Calu3 (cell line): Measurements from ENCODE around the gene DYDC1. TPM values are rescaled to one million over a fixed set of nuclear protein-coding genes. Genes with fewer than 3 reads are reported as not detected.

Experiments used
- BruUV-seq: library from RNA; stranded (reverse); fragments of 400-500 nt; replicated peaks from 2 replicates; lab custom pipeline; 2021; lab: Mats Ljungman, UMichigan
- CTCF ChIA-PET: fragments of 300-600 bp; sonication (Branson Sonifier 250); formaldehyde crosslinking; loops from one replicate; lab custom pipeline; 2022; ENCODE audit warnings: antibody characterized with exemption; lab: Charles Lee
- DNase-seq: peaks from one replicate; pipeline ENCODE4 v3.0.0; 2022
- H3K27ac Mint-ChIP-seq: one replicate; pipeline ENCODE4 v1.8.0; 2022; ENCODE audit warnings: mixed read lengths; ENCODE audit not compliant: unreplicated experiment
- H3K27me3 Mint-ChIP-seq: one replicate; pipeline ENCODE4 v1.8.0; 2022; ENCODE audit warnings: mixed read lengths; ENCODE audit not compliant: unreplicated experiment
- H3K36me3 Mint-ChIP-seq: one replicate; pipeline ENCODE4 v1.8.0; 2022; ENCODE audit warnings: mild to moderate bottlenecking, moderate library complexity, mixed read lengths; ENCODE audit not compliant: insufficient read depth, unreplicated experiment
- H3K4me1 Mint-ChIP-seq: one replicate; pipeline ENCODE4 v1.8.0; 2022; ENCODE audit warnings: mild to moderate bottlenecking, low read depth, mixed read lengths; ENCODE audit not compliant: unreplicated experiment
- H3K4me3 Mint-ChIP-seq: one replicate; pipeline ENCODE4 v1.8.0; 2022; ENCODE audit warnings: mild to moderate bottlenecking, low read depth, moderate library complexity, mixed read lengths; ENCODE audit not compliant: unreplicated experiment
- H3K9me3 Mint-ChIP-seq: one replicate; pipeline ENCODE4 v1.8.0; 2022; ENCODE audit warnings: low read depth, mixed read lengths; ENCODE audit not compliant: unreplicated experiment
- CTCF ChIP-seq: fragments of 200-600 bp; IDR thresholded peaks from one replicate; pipeline ENCODE4 v1.8.0; 2022; ENCODE audit warnings: antibody characterized with exemption; ENCODE audit not compliant: unreplicated experiment
- intact Hi-C: fragments of 100-400 bp; cut with micrococcal nuclease; formaldehyde crosslinking; loops from one replicate; pipeline ENCODE4 v1.10.0; 2022; ENCODE audit not compliant: unreplicated experiment
- total RNA-seq: library from RNA; stranded (reverse); gene quantifications from 2 replicates; pipeline ENCODE4 v1.2.3, GENCODE V29; 2022

Gene DYDC1
- total RNA-seq, 1 experiment from 2014 or later = not detected

DNA sequence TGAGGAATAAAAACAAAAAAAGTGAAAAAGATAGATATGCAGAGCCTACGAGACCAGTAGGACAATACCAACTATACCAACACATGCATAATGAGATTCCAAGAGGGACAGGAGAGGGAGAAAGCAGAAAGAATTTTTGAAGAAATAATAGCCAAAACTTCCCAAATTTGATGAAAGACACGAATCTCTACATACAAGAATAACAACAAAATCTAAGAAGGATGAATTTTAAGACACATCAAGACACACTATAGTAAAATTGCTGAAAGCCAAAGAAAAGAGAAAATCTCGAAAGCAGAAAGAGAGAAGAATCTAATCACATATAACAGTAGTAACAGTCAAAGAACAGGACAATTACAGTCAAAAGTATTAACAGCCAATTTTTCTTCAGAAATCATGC is 59.6 kb downstream of the DYDC1 start:
- CTCF ChIA-PET = no interaction called here
- intact Hi-C loops = no loop called here
- DNase-seq = no peak
- Mint-ChIP-seq H3K9me3 (peaks cover 8% of the 10 kb centered on the region), H3K27me3 (peaks cover 64% of the 10 kb centered on the region), H3K4me1 (no peaks in the 10 kb centered on the region), H3K36me3 (no peaks in the 10 kb centered on the region), H3K27ac (no peak overlapping the region), H3K4me3 (no peak overlapping the region)
- no TSS peak for BruUV-seq
- TF ChIP-seq CTCF = no peak

DNA sequence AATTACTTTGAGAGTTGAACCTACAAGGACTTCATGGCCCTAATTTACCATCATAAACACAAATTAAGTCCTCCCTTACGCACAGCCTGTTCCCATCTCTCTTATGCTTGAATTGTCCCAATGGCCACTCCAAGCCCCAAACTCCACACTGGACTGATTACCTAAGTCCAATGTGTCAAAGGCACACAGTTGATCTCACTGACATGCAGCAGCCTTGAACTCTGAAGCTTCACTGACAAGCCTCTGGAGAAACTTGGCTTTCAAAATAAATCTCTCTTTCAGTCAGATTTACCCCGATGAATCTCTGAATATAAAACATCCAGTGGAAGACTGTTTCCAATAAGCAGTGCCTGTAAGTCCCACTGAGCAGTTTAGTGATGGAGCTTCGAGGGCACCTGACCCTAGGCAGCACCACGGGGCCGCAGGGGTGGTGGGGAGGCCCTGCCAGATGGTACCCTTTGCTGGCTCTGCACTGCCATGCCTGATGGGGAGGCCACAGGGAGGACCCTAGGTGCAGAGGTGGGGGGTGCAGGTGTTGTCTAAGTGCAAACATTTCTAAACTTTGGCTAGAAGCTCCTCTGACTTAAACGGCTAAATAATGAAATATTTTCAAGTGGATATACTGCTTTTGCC is 63.8 kb downstream of the DYDC1 start:
- no peak for TF ChIP-seq CTCF
- no peaks in the 10 kb centered on the region for H3K36me3 Mint-ChIP-seq
- no peaks in the 10 kb centered on the region for H3K4me1 Mint-ChIP-seq
- peaks cover 94% of the 10 kb centered on the region for H3K27me3 Mint-ChIP-seq
- no TSS peak for BruUV-seq
- CTCF ChIA-PET = interaction anchor here (0.6 kb wide), 1 partner anchor 132 kb away, joined by 3 read pairs; no protein-coding TSS in a partner anchor
- H3K27ac Mint-ChIP-seq = no peak overlapping the region
- intact Hi-C loops = no loop called here
- H3K9me3 Mint-ChIP-seq = peaks cover 5% of the 10 kb centered on the region
- no peak overlapping the region for H3K4me3 Mint-ChIP-seq
- DNase-seq = no peak

- Mint-ChIP-seq H3K9me3 (no peaks in the 10 kb centered on the region), H3K27me3 (peaks cover 93% of the 10 kb centered on the region), H3K36me3 (no peaks in the 10 kb centered on the region), H3K4me1 (no peaks in the 10 kb centered on the region), H3K4me3 (no peak overlapping the region), H3K27ac (no peak overlapping the region)
- TF ChIP-seq CTCF = no peak
- intact Hi-C loops = no loop called here
- no TSS peak for BruUV-seq
- DNase-seq = no peak
- CTCF ChIA-PET = no interaction called here
Observed at GRCh38 chr10:80290474-80291220, 65.9 kb downstream of the DYDC1 start.

GRCh38 chr10:80289451-80290287 is 66.9 kb downstream of the DYDC1 start, which contains the start of gene MAT1A:
MAT1A (minus strand) TSS chr10:80289658; CDS start chr10:80289423, 235 bp downstream.
- no peak within 1 kb of the TSS for H3K27ac Mint-ChIP-seq
- no TSS peak for BruUV-seq
- no peaks in the 10 kb centered on the region for H3K9me3 Mint-ChIP-seq
- TF ChIP-seq CTCF = no peak
- peaks cover 93% of the 10 kb centered on the region for H3K27me3 Mint-ChIP-seq
- no peak for DNase-seq
- H3K36me3 Mint-ChIP-seq = no peaks in the 10 kb centered on the region
- no peak within 1 kb of the TSS for H3K4me3 Mint-ChIP-seq
- intact Hi-C loops = no loop called here
- H3K4me1 Mint-ChIP-seq = no peaks in the 10 kb centered on the region
- CTCF ChIA-PET = no interaction called here
